Measurements from ENCODE around the gene TRAPPC12. TPM values are rescaled to one million over a fixed set of nuclear protein-coding genes. Genes with fewer than 3 reads are reported as not detected.
"Not testable (repeated sequence)": the region's sequence is repeated elsewhere in the genome, so short reads cannot be mapped to it uniquely, and the experiment has no call there.

TRAPPC12 gene
- total RNA-seq, 1 experiment from 2014 or later: 72.8 TPM

DNA sequence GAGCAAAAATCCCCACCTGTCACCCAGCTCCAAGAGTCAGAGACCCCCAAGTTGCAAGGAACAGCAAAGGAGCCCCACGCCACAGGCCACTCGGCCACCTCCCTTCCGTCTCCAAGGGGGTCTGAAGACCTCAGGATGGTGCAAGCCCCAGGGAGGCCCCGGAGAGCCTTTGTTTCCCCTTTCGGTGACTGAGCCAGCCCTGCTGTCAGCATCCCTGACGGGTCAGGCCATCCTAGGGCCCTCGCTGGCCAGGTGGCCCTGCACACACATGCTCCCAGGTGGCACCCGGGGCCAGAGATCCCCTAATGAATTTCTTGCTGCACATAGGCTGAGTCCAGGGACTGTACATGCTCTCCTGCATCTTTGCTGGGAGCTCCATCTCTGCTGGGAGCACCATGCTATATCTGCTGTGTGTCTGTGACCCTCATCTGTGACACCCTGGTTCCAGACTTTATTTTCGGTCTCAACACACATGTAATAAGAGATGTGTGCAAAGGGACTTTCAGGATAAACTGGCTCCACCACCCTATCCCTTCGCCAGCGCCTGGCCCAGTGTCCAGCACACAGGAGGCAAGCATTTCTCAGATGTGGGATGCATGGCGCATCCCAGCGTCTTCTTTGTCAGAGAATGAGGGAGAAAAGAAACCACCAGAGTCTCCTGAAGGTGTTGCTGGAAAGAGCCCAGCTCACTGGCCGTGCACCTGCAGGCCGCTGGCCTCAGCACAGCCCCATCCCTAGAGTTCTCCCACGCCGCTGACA, 112.4 kb downstream of the TRAPPC12 start:
- no peak overlapping the region for H3K27ac Mint-ChIP-seq
- CTCF ChIA-PET: interaction anchor here (0.9 kb wide), 1 partner anchor 93 kb away, joined by 3 read pairs; no protein-coding TSS in a partner anchor
- no peak for ATAC-seq
- no peak overlapping the region for H3K4me3 Mint-ChIP-seq
- TF ChIP-seq ZBTB43 (CRISPR knock-in tag; IDR thresholded peaks at IDR 0.05) (no peak), FOXJ3 (CRISPR knock-in tag; IDR thresholded peaks at IDR 0.05; ENCODE audit: borderline replicate concordance) (no peak), CDX4 (CRISPR knock-in tag; IDR thresholded peaks at IDR 0.05; ENCODE audit: borderline replicate concordance) (no peak), JAZF1 (CRISPR knock-in tag; IDR thresholded peaks at IDR 0.05) (no peak), ZBTB21 (CRISPR knock-in tag; IDR thresholded peaks at IDR 0.05; ENCODE audit: borderline replicate concordance) (no peak), GRHL2 (CRISPR knock-in tag; IDR thresholded peaks at IDR 0.05; ENCODE audit: insufficient replicate concordance, severe bottlenecking) (no peak), E2F4 (CRISPR knock-in tag; IDR thresholded peaks at IDR 0.05; ENCODE audit: borderline replicate concordance, low read depth) (no peak), RELA (CRISPR knock-in tag; IDR thresholded peaks at IDR 0.05; ENCODE audit: borderline replicate concordance) (no peak), SOX15 (CRISPR knock-in tag; IDR thresholded peaks at IDR 0.05) (no peak), GTF2I (CRISPR knock-in tag; conservative IDR thresholded peaks at IDR 0.05) (no peak), NFATC4 (CRISPR knock-in tag; IDR thresholded peaks at IDR 0.05) (no peak)
- TF ChIP-seq, protein P1, sequence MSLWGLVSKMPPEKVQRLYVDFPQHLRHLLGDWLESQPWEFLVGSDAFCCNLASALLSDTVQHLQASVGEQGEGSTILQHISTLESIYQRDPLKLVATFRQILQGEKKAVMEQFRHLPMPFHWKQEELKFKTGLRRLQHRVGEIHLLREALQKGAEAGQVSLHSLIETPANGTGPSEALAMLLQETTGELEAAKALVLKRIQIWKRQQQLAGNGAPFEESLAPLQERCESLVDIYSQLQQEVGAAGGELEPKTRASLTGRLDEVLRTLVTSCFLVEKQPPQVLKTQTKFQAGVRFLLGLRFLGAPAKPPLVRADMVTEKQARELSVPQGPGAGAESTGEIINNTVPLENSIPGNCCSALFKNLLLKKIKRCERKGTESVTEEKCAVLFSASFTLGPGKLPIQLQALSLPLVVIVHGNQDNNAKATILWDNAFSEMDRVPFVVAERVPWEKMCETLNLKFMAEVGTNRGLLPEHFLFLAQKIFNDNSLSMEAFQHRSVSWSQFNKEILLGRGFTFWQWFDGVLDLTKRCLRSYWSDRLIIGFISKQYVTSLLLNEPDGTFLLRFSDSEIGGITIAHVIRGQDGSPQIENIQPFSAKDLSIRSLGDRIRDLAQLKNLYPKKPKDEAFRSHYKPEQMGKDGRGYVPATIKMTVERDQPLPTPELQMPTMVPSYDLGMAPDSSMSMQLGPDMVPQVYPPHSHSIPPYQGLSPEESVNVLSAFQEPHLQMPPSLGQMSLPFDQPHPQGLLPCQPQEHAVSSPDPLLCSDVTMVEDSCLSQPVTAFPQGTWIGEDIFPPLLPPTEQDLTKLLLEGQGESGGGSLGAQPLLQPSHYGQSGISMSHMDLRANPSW (CRISPR knock-in tag; conservative IDR thresholded peaks at IDR 0.05; ENCODE audit: low read depth): no peak
- TF ChIP-seq, protein P2, sequence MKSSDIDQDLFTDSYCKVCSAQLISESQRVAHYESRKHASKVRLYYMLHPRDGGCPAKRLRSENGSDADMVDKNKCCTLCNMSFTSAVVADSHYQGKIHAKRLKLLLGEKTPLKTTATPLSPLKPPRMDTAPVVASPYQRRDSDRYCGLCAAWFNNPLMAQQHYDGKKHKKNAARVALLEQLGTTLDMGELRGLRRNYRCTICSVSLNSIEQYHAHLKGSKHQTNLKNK (CRISPR knock-in tag; IDR thresholded peaks at IDR 0.05): no peak
- TF ChIP-seq, protein P3, sequence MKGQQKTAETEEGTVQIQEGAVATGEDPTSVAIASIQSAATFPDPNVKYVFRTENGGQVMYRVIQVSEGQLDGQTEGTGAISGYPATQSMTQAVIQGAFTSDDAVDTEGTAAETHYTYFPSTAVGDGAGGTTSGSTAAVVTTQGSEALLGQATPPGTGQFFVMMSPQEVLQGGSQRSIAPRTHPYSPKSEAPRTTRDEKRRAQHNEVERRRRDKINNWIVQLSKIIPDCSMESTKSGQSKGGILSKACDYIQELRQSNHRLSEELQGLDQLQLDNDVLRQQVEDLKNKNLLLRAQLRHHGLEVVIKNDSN (CRISPR knock-in tag; IDR thresholded peaks at IDR 0.05): no peak
- TF ChIP-seq, protein P4, sequence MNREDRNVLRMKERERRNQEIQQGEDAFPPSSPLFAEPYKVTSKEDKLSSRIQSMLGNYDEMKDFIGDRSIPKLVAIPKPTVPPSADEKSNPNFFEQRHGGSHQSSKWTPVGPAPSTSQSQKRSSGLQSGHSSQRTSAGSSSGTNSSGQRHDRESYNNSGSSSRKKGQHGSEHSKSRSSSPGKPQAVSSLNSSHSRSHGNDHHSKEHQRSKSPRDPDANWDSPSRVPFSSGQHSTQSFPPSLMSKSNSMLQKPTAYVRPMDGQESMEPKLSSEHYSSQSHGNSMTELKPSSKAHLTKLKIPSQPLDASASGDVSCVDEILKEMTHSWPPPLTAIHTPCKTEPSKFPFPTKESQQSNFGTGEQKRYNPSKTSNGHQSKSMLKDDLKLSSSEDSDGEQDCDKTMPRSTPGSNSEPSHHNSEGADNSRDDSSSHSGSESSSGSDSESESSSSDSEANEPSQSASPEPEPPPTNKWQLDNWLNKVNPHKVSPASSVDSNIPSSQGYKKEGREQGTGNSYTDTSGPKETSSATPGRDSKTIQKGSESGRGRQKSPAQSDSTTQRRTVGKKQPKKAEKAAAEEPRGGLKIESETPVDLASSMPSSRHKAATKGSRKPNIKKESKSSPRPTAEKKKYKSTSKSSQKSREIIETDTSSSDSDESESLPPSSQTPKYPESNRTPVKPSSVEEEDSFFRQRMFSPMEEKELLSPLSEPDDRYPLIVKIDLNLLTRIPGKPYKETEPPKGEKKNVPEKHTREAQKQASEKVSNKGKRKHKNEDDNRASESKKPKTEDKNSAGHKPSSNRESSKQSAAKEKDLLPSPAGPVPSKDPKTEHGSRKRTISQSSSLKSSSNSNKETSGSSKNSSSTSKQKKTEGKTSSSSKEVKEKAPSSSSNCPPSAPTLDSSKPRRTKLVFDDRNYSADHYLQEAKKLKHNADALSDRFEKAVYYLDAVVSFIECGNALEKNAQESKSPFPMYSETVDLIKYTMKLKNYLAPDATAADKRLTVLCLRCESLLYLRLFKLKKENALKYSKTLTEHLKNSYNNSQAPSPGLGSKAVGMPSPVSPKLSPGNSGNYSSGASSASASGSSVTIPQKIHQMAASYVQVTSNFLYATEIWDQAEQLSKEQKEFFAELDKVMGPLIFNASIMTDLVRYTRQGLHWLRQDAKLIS (CRISPR knock-in tag; IDR thresholded peaks at IDR 0.05; ENCODE audit: borderline replicate concordance): no peak
- POLR2A ChIA-PET: no interaction called here
- DNase-seq (ENCODE audit: low spot score): no peak
- peaks cover 12% of the 10 kb centered on the region for H3K36me3 Mint-ChIP-seq
- H3K27me3 Mint-ChIP-seq (ENCODE audit: low read depth): peaks cover 3% of the 10 kb centered on the region; the same call in 1 of the 2 replicates
- H3K4me1 Mint-ChIP-seq: peaks cover 15% of the 10 kb centered on the region; the same call in 1 of the 2 replicates
- H3K9me3 Mint-ChIP-seq: peaks cover 5% of the 10 kb centered on the region; the same call in 1 of the 2 replicates

- DNase-seq (ENCODE audit: low spot score); CTCF ChIA-PET; H3K4me3 Mint-ChIP-seq; H3K27ac Mint-ChIP-seq; H3K36me3 Mint-ChIP-seq; H3K27me3 Mint-ChIP-seq (ENCODE audit: low read depth); ATAC-seq; H3K9me3 Mint-ChIP-seq; POLR2A ChIA-PET: not testable (repeated sequence)
- peaks cover 15% of the 10 kb centered on the region; the same call in 1 of the 2 replicates for H3K4me1 Mint-ChIP-seq
Measured at GRCh38 chr2:3492475-3492787, 112.9 kb downstream of the TRAPPC12 start.
